Nephron progenitor cell (in vitro differentiated cells): ENCODE data around the gene C16orf90.
"Not testable (repeated sequence)": the region's sequence is repeated elsewhere in the genome, so short reads cannot be mapped to it uniquely, and the experiment has no call there.

Source experiments
- DNase-seq: peaks from one replicate; pipeline ENCODE4 v3.0.0; 2021
- H3K27ac Mint-ChIP-seq: 2 replicates; pipeline ENCODE4 v1.8.0; 2021; ENCODE audit warnings: mild to moderate bottlenecking, moderate library complexity, mixed read lengths
- H3K27me3 Mint-ChIP-seq: 2 replicates; pipeline ENCODE4 v1.8.0; 2021; ENCODE audit warnings: mild to moderate bottlenecking, low read depth, mixed read lengths; ENCODE audit not compliant: poor library complexity
- H3K36me3 Mint-ChIP-seq: 2 replicates; pipeline ENCODE4 v1.8.0; 2021; ENCODE audit warnings: low read depth, mixed read lengths
- H3K4me1 Mint-ChIP-seq: 2 replicates; pipeline ENCODE4 v1.8.0; 2021; ENCODE audit warnings: mixed read lengths
- H3K4me3 Mint-ChIP-seq: 2 replicates; pipeline ENCODE4 v1.8.0; 2021; ENCODE audit warnings: mild to moderate bottlenecking, moderate library complexity, mixed read lengths
- H3K9me3 Mint-ChIP-seq: 2 replicates; pipeline ENCODE4 v1.8.0; 2021; ENCODE audit warnings: mild to moderate bottlenecking, moderate library complexity, mixed read lengths
- CTCF ChIP-seq: fragments of 200-600 bp; sonication (generic); IDR thresholded peaks from 2 replicates; pipeline ENCODE4 v1.5.0; 2021; ENCODE audit warnings: antibody characterized with exemption

Gene C16orf90

GRCh38 chr16:3480901-3481695 is 14.2 kb downstream of the C16orf90 start:
- H3K36me3 Mint-ChIP-seq, result peaks cover 40% of the 10 kb centered on the region
- no peak overlapping the region for H3K4me3 Mint-ChIP-seq
- no peaks in the 10 kb centered on the region for H3K9me3 Mint-ChIP-seq
- H3K27me3 Mint-ChIP-seq, result no peaks in the 10 kb centered on the region
- no peak for TF ChIP-seq CTCF
- peaks cover 26% of the 10 kb centered on the region for H3K4me1 Mint-ChIP-seq
- DNase-seq, result no peak
- peak overlapping the region; percentile 92 for H3K27ac Mint-ChIP-seq

GRCh38 chr16:3479654-3480216 is 15.6 kb downstream of the C16orf90 start:
- TF ChIP-seq CTCF, result no peak
- H3K36me3 Mint-ChIP-seq, result peaks cover 40% of the 10 kb centered on the region
- DNase-seq, result no peak

GRCh38 chr16:3478242-3478925 is 16.9 kb downstream of the C16orf90 start:
- peaks cover 34% of the 10 kb centered on the region for H3K36me3 Mint-ChIP-seq
- peaks cover 32% of the 10 kb centered on the region for H3K4me1 Mint-ChIP-seq
- no peaks in the 10 kb centered on the region for H3K9me3 Mint-ChIP-seq
- no peak for DNase-seq
- H3K27ac Mint-ChIP-seq, result peak overlapping the region; percentile 90
- H3K4me3 Mint-ChIP-seq, result no peak overlapping the region
- TF ChIP-seq CTCF, result no peak
- peaks cover 2% of the 10 kb centered on the region for H3K27me3 Mint-ChIP-seq

More at GRCh38 chr16:3479654-3480216, 15.6 kb downstream of the C16orf90 start:
- Mint-ChIP-seq H3K4me1 (peaks cover 32% of the 10 kb centered on the region), H3K4me3 (no peak overlapping the region), H3K27ac (no peak overlapping the region), H3K9me3 (no peaks in the 10 kb centered on the region), H3K27me3 (no peaks in the 10 kb centered on the region)

- H3K9me3 Mint-ChIP-seq, result no peaks in the 10 kb centered on the region
- peak overlapping the region; percentile 19 for H3K27ac Mint-ChIP-seq
- no peak for DNase-seq
- no peak overlapping the region for H3K4me3 Mint-ChIP-seq
- H3K27me3 Mint-ChIP-seq, result peaks cover 2% of the 10 kb centered on the region
- H3K4me1 Mint-ChIP-seq, result peaks cover 22% of the 10 kb centered on the region
- peaks cover 30% of the 10 kb centered on the region for H3K36me3 Mint-ChIP-seq
- TF ChIP-seq CTCF, result no peak
Measured at GRCh38 chr16:3476409-3476808, 18.9 kb downstream of the C16orf90 start.

GRCh38 chr16:3475604-3476375 is 19.5 kb downstream of the C16orf90 start:
- no peak overlapping the region for H3K4me3 Mint-ChIP-seq
- peaks cover 2% of the 10 kb centered on the region for H3K27me3 Mint-ChIP-seq
- no peak for TF ChIP-seq CTCF
- H3K27ac Mint-ChIP-seq, result peak overlapping the region; percentile 64
- H3K36me3 Mint-ChIP-seq, result peaks cover 25% of the 10 kb centered on the region
- no peak for DNase-seq
- H3K4me1 Mint-ChIP-seq, result peaks cover 16% of the 10 kb centered on the region
- H3K9me3 Mint-ChIP-seq, result no peaks in the 10 kb centered on the region

- not testable (repeated sequence) for H3K27me3 Mint-ChIP-seq, H3K27ac Mint-ChIP-seq, H3K9me3 Mint-ChIP-seq, DNase-seq, H3K4me3 Mint-ChIP-seq
- Mint-ChIP-seq H3K4me1 (peaks cover 15% of the 10 kb centered on the region), H3K36me3 (peaks cover 21% of the 10 kb centered on the region)
Measured at GRCh38 chr16:3474870-3475269, 20.4 kb downstream of the C16orf90 start.
